ENCODE measurements around the gene MIER3. TPM values are rescaled to one million over a fixed set of nuclear protein-coding genes. Genes with fewer than 3 reads are reported as not detected.

The MIER3 gene
- total and polyA plus RNA-seq, 9 of the 15 experiments (the other 6 are each of a cell fraction or from before 2014, with no cell fraction given): 4.1 to 29.3 (median 13.0) TPM

GRCh38 chr5:56909294-56910209 lies 42.4 kb downstream of the MIER3 start, which contains the start of gene SETD9 (continued):
- no peak for TF ChIP-seq ZFP91 (CRISPR knock-in tag; IDR thresholded peaks at IDR 0.05)
- no peak for TF ChIP-seq SMARCE1 (IDR thresholded peaks at IDR 0.05)
- peak; percentile 96 for TF ChIP-seq POLR2H (tag; IDR thresholded peaks at IDR 0.05; ENCODE audit: low read depth)
- TF ChIP-seq SUPT5H (IDR thresholded peaks at IDR 0.05): peak; percentile 96
- TF ChIP-seq NR0B1 (IDR thresholded peaks at IDR 0.05; ENCODE audit: partially characterized antibody): no peak
- peak; percentile 89; the same call in 1 of the 2 replicates for TF ChIP-seq PML (IDR thresholded peaks at IDR 0.05; ENCODE audit: low read length)
- TF ChIP-seq CBX1 (IDR thresholded peaks at IDR 0.05; ENCODE audit: low read depth): no peak
- no peak for TF ChIP-seq GTF2A2 (tag; IDR thresholded peaks at IDR 0.05)
- no peak; the same call in 1 of the 2 replicates for TF ChIP-seq MXI1 (IDR thresholded peaks at IDR 0.05; ENCODE audit: low read depth, low read length)
- no peak for TF ChIP-seq ZBED1 (IDR thresholded peaks at IDR 0.05)
- peak; percentile 76; the same call in 1 of the 2 replicates for TF ChIP-seq MBD2 (IDR thresholded peaks at IDR 0.05; ENCODE audit: borderline replicate concordance, low read depth)
- peak; percentile 91 for TF ChIP-seq RBFOX2 (IDR thresholded peaks at IDR 0.05; ENCODE audit: low read depth, low read length)
- peak; percentile 14; the same call in 1 of the 2 replicates for TF ChIP-seq ERF (CRISPR knock-in tag; IDR thresholded peaks at IDR 0.05)
- peak; percentile 69; the same call in 1 of the 2 replicates for TF ChIP-seq AFF4 (CRISPR knock-in tag; IDR thresholded peaks at IDR 0.05)
- TF ChIP-seq E2F3 (CRISPR knock-in tag; IDR thresholded peaks at IDR 0.05): peak; percentile 56; the same call in 1 of the 2 replicates
- TF ChIP-seq RNF219 (CRISPR knock-in tag; IDR thresholded peaks at IDR 0.05): no peak
- TF ChIP-seq SOX6 (IDR thresholded peaks at IDR 0.05): peak; percentile 43; the same call in 1 of the 2 replicates
- peak; percentile 53 for TF ChIP-seq SAP30 (IDR thresholded peaks at IDR 0.05; ENCODE audit: borderline replicate concordance, insufficient read depth, low read depth, low read length, poor library complexity, severe bottlenecking)
